ENCODE measurements around the gene GALNS. TPM values are rescaled to one million over a fixed set of nuclear protein-coding genes. Genes with fewer than 3 reads are reported as not detected.

The GALNS gene
- total and polyA plus RNA-seq, 2 of the 13 experiments (the other 11 are each of a cell fraction or from before 2014, with no cell fraction given) = 9.2 to 9.8 TPM

- no peak overlapping the region for H2AFZ ChIP-seq (ENCODE audit: low read length)
- ATAC-seq (no peak), DNase-seq (ENCODE audit: low spot score) (no peak), FAIRE-seq (no peak)
- 63% methylated on average over 13 of the region's 13 CpGs for WGBS (ENCODE audit: low lambda C conversion rate)
- peaks cover 14% of the 10 kb centered on the region; the same call in 1 of the 2 replicates for H4K20me1 ChIP-seq (ENCODE audit: insufficient read depth, low read length)
- in situ Hi-C loops (cut with HindIII; ENCODE audit: extremely low pct_ligation_motif_present, low pct_unique_long_range_greater_than_20kb) = loop anchor here (5.0 kb wide), 1 partner anchor 43 kb away; the partner anchor contains the start of genes GALNS and TRAPPC2L
- intact Hi-C loops (cut with micrococcal nuclease; ENCODE audit: unreplicated experiment) = loop anchor here (5.0 kb wide), 1 partner anchor 57 kb away; no protein-coding TSS in a partner anchor
- H3K36me3 ChIP-seq (replicated peaks in 1 of 2; ENCODE audit: control insufficient read depth in 1 of 2, insufficient read depth in 2 of 2, low read length in 2 of 2) = peaks cover 4 to 12% of the 10 kb centered on the region in 2 experiments; a peak in 3 of 5 replicates
- peaks cover 49% of the 10 kb centered on the region for H3K4me1 ChIP-seq (ENCODE audit: insufficient read depth, low read length)
- CTCF ChIA-PET (ENCODE audit: low intra/inter-chr PET ratio, low total read pairs) = no interaction called here
- no TSS peak for BruUV-seq (replicated peaks)
- H3K9ac ChIP-seq (ENCODE audit: insufficient read depth, low read depth, low read length) = no peak overlapping the region
- no peak overlapping the region for H3K4me3 ChIP-seq (replicated peaks in 1 of 3; ENCODE audit: insufficient read depth in 1 of 3, low read depth in 2 of 3, low read length in 3 of 3)
- no peak overlapping the region for H3K4me2 ChIP-seq (ENCODE audit: low read depth, low read length)
- POLR2A ChIA-PET = interaction anchor here (1.6 kb wide), 1 partner anchor 403 kb away, joined by 4 read pairs; the partner anchor contains the start of gene ZNF778
- H3K27me3 ChIP-seq (ENCODE audit: control insufficient read depth in 1 of 2, insufficient read depth in 2 of 2, low read length in 2 of 2) = peaks cover 0 to 5% of the 10 kb centered on the region in 2 experiments; a peak in 1 of 5 replicates
- no peak overlapping the region for H3K27ac ChIP-seq (ENCODE audit: extremely low read length, insufficient read depth, low read length)
- H3K79me2 ChIP-seq (ENCODE audit: insufficient read depth, low read length) = peaks cover 21% of the 10 kb centered on the region
- H3K9me3 ChIP-seq (ENCODE audit: low read length) = no peaks in the 10 kb centered on the region
- TF ChIP-seq AGO2 (optimal IDR thresholded peaks at IDR 0.05; ENCODE audit: low read depth, low read length) = peak; percentile 82
- TF ChIP-seq, protein P1, sequence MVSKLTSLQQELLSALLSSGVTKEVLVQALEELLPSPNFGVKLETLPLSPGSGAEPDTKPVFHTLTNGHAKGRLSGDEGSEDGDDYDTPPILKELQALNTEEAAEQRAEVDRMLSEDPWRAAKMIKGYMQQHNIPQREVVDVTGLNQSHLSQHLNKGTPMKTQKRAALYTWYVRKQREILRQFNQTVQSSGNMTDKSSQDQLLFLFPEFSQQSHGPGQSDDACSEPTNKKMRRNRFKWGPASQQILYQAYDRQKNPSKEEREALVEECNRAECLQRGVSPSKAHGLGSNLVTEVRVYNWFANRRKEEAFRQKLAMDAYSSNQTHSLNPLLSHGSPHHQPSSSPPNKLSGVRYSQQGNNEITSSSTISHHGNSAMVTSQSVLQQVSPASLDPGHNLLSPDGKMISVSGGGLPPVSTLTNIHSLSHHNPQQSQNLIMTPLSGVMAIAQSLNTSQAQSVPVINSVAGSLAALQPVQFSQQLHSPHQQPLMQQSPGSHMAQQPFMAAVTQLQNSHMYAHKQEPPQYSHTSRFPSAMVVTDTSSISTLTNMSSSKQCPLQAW (CRISPR knock-in tag; IDR thresholded peaks at IDR 0.05) = no peak
- no peak for TF ChIP-seq ZNF713 (CRISPR knock-in tag; IDR thresholded peaks at IDR 0.05)
- no peak for TF ChIP-seq ZFP62 (CRISPR knock-in tag; IDR thresholded peaks at IDR 0.05)
- peak; percentile 26 for TF ChIP-seq HNRNPH1 (optimal IDR thresholded peaks at IDR 0.05; ENCODE audit: low read depth, low read length)
- no peak for TF ChIP-seq SAFB2 (CRISPR knock-in tag; IDR thresholded peaks at IDR 0.05; ENCODE audit: borderline replicate concordance, low read depth)
- no peak for TF ChIP-seq ZNF570 (CRISPR knock-in tag; IDR thresholded peaks at IDR 0.05; ENCODE audit: borderline replicate concordance)
- TF ChIP-seq KLF11 (CRISPR knock-in tag; IDR thresholded peaks at IDR 0.05) = no peak
- TF ChIP-seq ZC3H13 (CRISPR knock-in tag; IDR thresholded peaks at IDR 0.05) = peak; percentile 43; the same call in 1 of the 2 replicates
- no peak for TF ChIP-seq NBN (conservative IDR thresholded peaks at IDR 0.05)
- TF ChIP-seq AGO1 (IDR thresholded peaks at IDR 0.05; ENCODE audit: low read depth, low read length, poor library complexity, severe bottlenecking) = peak; percentile 96
- no peak for TF ChIP-seq SIX1 (CRISPR knock-in tag; IDR thresholded peaks at IDR 0.05; ENCODE audit: borderline replicate concordance)
- no peak for TF ChIP-seq MEIS2 (CRISPR knock-in tag; IDR thresholded peaks at IDR 0.05)
- TF ChIP-seq, protein P2, sequence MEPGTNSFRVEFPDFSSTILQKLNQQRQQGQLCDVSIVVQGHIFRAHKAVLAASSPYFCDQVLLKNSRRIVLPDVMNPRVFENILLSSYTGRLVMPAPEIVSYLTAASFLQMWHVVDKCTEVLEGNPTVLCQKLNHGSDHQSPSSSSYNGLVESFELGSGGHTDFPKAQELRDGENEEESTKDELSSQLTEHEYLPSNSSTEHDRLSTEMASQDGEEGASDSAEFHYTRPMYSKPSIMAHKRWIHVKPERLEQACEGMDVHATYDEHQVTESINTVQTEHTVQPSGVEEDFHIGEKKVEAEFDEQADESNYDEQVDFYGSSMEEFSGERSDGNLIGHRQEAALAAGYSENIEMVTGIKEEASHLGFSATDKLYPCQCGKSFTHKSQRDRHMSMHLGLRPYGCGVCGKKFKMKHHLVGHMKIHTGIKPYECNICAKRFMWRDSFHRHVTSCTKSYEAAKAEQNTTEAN (CRISPR knock-in tag; conservative IDR thresholded peaks at IDR 0.05) = no peak
- TF ChIP-seq DZIP1 (CRISPR knock-in tag; IDR thresholded peaks at IDR 0.05) = no peak
- TF ChIP-seq, protein P3, sequence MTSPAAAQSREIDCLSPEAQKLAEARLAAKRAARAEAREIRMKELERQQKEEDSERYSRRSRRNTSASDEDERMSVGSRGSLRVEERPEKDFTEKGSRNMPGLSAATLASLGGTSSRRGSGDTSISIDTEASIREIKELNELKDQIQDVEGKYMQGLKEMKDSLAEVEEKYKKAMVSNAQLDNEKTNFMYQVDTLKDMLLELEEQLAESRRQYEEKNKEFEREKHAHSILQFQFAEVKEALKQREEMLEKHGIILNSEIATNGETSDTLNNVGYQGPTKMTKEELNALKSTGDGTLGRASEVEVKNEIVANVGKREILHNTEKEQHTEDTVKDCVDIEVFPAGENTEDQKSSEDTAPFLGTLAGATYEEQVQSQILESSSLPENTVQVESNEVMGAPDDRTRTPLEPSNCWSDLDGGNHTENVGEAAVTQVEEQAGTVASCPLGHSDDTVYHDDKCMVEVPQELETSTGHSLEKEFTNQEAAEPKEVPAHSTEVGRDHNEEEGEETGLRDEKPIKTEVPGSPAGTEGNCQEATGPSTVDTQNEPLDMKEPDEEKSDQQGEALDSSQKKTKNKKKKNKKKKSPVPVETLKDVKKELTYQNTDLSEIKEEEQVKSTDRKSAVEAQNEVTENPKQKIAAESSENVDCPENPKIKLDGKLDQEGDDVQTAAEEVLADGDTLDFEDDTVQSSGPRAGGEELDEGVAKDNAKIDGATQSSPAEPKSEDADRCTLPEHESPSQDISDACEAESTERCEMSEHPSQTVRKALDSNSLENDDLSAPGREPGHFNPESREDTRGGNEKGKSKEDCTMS (CRISPR knock-in tag; conservative IDR thresholded peaks at IDR 0.05) = no peak
- TF ChIP-seq TOE1 (CRISPR knock-in tag; IDR thresholded peaks at IDR 0.05) = no peak
- no peak for TF ChIP-seq KDM5A (IDR thresholded peaks at IDR 0.05; ENCODE audit: borderline replicate concordance, low read length)
Observed at GRCh38 chr16:88814144-88814502, 42.6 kb downstream of the GALNS start.
